Ovary (tissue), 9 donors: ENCODE data around the gene KLHL25. TPM values are rescaled to one million over a fixed set of nuclear protein-coding genes. Genes with fewer than 3 reads are reported as not detected.

ENCODE experiments used
- DNase-seq, 5 donors: peaks; one replicate each; pipeline ENCODE4 v3.0.0-alpha.2; 2019 to 2020
- H3K27ac ChIP-seq, 2 donors: fragments of 200-600 bp; one replicate each; pipeline versions ENCODE4 v1.5.1 to v1.8.0; 2019 to 2022
- H3K27me3 ChIP-seq: fragments of 200-600 bp; one replicate; pipeline ENCODE4 v1.8.0; 2022
- H3K36me3 ChIP-seq: fragments of 200-600 bp; sonication (generic); one replicate; pipeline ENCODE4 v1.5.1; 2019
- H3K4me1 ChIP-seq: one replicate; pipeline ENCODE4 v1.8.1; 2013; ENCODE audit warnings: mild to moderate bottlenecking, moderate library complexity; ENCODE audit not compliant: insufficient read depth
- H3K4me3 ChIP-seq: fragments of 200-600 bp; sonication (generic); one replicate; pipeline ENCODE4 v1.5.1; 2017
- H3K9me3 ChIP-seq, 2 donors: fragments of 200-600 bp in 1 of 2; sonication (generic) in 1 of 2; one replicate each; pipeline versions ENCODE4 v1.5.1 to v1.8.1; 2013 to 2019; ENCODE audit warnings: mild to moderate bottlenecking in 1 of 2, moderate library complexity in 1 of 2
- EP300 ChIP-seq: sonication (generic); formaldehyde crosslinking; IDR thresholded peaks from one replicate; pipeline ENCODE4 v1.6.1; 2017; ENCODE audit warnings: antibody characterized with exemption
- POLR2A ChIP-seq: fragments of 450-650 bp; IDR thresholded peaks from one replicate; pipeline ENCODE4 v1.6.1; 2017; ENCODE audit warnings: antibody characterized with exemption, mild to moderate bottlenecking, moderate library complexity
- WGBS, 3 donors: extraction: QIAGEN DNeasy Blood & Tissue Kit in 1 of 3; methylation state at CpG; one replicate each; pipeline versions ENCODE4 v1.1.5 to v1.1.7; 2013 to 2017; 5-methylcytosine and 5-hydroxymethylcytosine counted together
- intact Hi-C, 4 donors: fragments of 100-400 bp; cut with DNase I; formaldehyde crosslinking; loops; one replicate each; pipeline versions ENCODE4 v1.11.0 to v1.15.1; 2022 to 2023
- polyA plus RNA-seq, 2 donors: library from polyadenylated mRNA; stranded (reverse); fragments of 200-250 nt in 1 of 2; fragments of 350-450 nt in 1 of 2; fragmentation: Illumina TruSeq in 1 of 2; extraction: RNeasy Lipid Tissue Mini Kit (QIAGEN cat#74804) in 1 of 2; gene quantifications; one replicate each; pipeline ENCODE4 v1.2.3, GENCODE V29; 2013 to 2014
- total RNA-seq, 7 donors: library from RNA; depleted of rRNA in 2 of 7; stranded (reverse); fragments of >200 nt in 2 of 7; fragmentation: NEBNext Ultra II Directional in 3 of 7; extraction: Animal tissue kit (Norgen Biotek cat#: 25700) in 3 of 7; gene quantifications; one replicate each; pipeline versions ENCODE4 v1.1.0 to v1.2.4, GENCODE V29; 2016 to 2023
- TF ChIP-seq, protein P1 (sequence below), 3 donors: fragments of 450-650 bp in 2 of 3; fragments of 200-600 bp in 1 of 3; IDR thresholded peaks; one replicate each; pipeline versions ENCODE4 v1.5.1 to v1.8.0; 2016 to 2022; ENCODE audit warnings: antibody characterized with exemption in 3 of 3, mild to moderate bottlenecking in 1 of 3
- donor health status: DM: no; HTN: no; CAD: no; lungs with moderate emphysema.
- donor health status: DM: no; HTN: no; CAD: no.
- donor health status: Bipolar disorder and iron deficiency.
- donor health status: DM: yes; HTN: yes; CAD: no.
- donor health status: DM: no; HTN: no; CAD: no.
- donor health status: DM: yes; HTN: yes; CAD: no.

KLHL25 gene
- total and polyA plus RNA-seq, 9 donors: 0.58 to 9.6 (median 5.8) TPM

DNA sequence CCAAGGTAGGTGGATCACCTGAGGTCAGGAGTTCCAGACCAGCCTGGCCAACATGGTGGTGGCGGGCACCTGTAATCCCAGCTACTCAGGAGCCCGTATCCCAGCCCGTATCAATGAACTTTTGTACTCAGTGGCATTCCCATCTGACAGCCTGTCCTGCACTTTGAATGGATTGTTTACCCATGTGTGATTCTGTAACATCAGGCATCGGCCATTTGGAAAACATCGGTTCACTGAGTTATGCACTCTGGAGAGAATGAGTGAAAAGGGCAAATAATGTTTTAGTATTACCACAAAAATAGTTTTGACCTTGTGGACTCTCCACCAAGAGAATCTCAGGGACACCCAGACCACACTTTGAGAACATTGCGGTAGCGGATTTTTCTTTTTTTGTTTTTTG lies 13.6 kb downstream of the KLHL25 start:
- TF ChIP-seq EP300 (no peak), POLR2A (no peak)
- TF ChIP-seq, protein P1, sequence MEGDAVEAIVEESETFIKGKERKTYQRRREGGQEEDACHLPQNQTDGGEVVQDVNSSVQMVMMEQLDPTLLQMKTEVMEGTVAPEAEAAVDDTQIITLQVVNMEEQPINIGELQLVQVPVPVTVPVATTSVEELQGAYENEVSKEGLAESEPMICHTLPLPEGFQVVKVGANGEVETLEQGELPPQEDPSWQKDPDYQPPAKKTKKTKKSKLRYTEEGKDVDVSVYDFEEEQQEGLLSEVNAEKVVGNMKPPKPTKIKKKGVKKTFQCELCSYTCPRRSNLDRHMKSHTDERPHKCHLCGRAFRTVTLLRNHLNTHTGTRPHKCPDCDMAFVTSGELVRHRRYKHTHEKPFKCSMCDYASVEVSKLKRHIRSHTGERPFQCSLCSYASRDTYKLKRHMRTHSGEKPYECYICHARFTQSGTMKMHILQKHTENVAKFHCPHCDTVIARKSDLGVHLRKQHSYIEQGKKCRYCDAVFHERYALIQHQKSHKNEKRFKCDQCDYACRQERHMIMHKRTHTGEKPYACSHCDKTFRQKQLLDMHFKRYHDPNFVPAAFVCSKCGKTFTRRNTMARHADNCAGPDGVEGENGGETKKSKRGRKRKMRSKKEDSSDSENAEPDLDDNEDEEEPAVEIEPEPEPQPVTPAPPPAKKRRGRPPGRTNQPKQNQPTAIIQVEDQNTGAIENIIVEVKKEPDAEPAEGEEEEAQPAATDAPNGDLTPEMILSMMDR (IDR thresholded peaks at IDR 0.05): no peak
- peaks cover 10% of the 10 kb centered on the region for H3K4me1 ChIP-seq
- intact Hi-C loops: no loop called here
- no peak overlapping the region for H3K27ac ChIP-seq
- H3K36me3 ChIP-seq: no peaks in the 10 kb centered on the region
- WGBS, 3 donors: 29 to 70% (median 50%) methylated on average over 7 of the region's 7 CpGs
- no peaks in the 10 kb centered on the region for H3K27me3 ChIP-seq
- no peak overlapping the region for H3K4me3 ChIP-seq
- no peaks in the 10 kb centered on the region for H3K9me3 ChIP-seq
- DNase-seq: no peak

DNA sequence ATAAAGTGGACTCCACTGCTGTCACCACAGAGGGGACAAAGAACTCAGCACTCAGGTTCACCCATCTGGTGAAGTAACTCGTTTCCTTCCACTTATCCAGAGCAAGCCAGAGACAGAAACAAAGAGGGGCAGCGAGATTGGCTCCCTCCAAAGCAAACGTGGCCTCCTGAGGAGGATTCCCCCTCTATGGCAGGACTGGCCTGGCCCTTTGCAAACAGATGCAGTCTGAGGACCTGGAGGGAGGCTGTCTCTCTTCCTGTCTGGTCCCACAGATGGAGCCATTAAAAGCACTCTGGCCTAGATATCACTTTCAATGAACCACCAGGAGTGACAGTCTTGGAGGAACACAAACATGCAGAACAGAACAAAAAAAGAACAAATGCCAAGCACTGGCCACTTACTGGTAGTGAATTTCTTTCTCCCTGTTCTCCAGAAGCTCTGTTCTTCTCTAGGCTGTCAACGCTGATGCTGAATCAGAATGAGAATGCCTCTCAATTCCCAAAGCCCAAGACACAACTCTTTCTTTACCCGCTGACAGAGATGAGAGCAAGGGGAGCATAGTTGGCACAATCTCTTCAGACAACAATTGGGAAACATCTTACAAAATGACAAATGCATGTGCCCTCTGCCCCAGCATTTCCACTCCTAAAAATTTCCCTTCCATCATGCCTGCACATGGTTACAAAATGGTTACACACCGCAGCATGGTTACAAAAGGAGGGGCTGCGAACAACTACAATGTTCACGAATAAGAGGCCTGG lies 14.3 kb downstream of the KLHL25 start:
- no peaks in the 10 kb centered on the region for H3K27me3 ChIP-seq
- intact Hi-C loops: no loop called here
- H3K36me3 ChIP-seq: no peaks in the 10 kb centered on the region
- no peaks in the 10 kb centered on the region for H3K9me3 ChIP-seq
- no peak for TF ChIP-seq EP300
- no peak for TF ChIP-seq POLR2A
- TF ChIP-seq, protein P1 (IDR thresholded peaks at IDR 0.05): no peak
- no peak for DNase-seq
- peaks cover 5% of the 10 kb centered on the region for H3K4me1 ChIP-seq
- H3K27ac ChIP-seq: no peak overlapping the region
- 86 to 89% (median 87%) methylated on average over 8 of the region's 8 CpGs for WGBS, 3 donors
- no peak overlapping the region for H3K4me3 ChIP-seq

DNA sequence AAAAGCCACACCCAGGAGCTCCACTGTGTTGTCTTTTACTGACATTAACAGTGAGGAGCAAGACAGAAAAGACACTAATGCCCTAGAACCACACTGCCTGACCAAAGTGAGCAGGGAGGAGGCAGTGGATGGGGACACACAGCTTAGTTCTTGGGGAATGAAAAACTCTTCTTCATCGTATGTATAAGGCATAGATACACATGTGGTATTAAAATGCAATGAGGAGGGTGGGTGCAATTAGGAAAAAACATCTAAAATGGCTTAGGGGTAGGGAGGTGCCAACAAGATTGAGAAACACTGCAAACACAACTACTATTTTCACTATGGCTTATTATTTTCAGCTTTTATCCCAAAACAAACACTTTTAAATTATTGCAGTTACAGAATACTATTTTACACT lies 15.5 kb downstream of the KLHL25 start:
- DNase-seq: no peak
- no peak overlapping the region for H3K4me3 ChIP-seq
- H3K27ac ChIP-seq: no peak overlapping the region
- H3K4me1 ChIP-seq: peaks cover 5% of the 10 kb centered on the region
- H3K36me3 ChIP-seq: no peaks in the 10 kb centered on the region
- H3K9me3 ChIP-seq: no peaks in the 10 kb centered on the region
- intact Hi-C loops: no loop called here
- WGBS, 3 donors: 92 to 95% (median 94%) methylated on average over 1 of the region's 1 CpG
- H3K27me3 ChIP-seq: no peaks in the 10 kb centered on the region
- TF ChIP-seq EP300 (no peak), POLR2A (no peak)
- TF ChIP-seq, protein P1 (IDR thresholded peaks at IDR 0.05): no peak

DNA sequence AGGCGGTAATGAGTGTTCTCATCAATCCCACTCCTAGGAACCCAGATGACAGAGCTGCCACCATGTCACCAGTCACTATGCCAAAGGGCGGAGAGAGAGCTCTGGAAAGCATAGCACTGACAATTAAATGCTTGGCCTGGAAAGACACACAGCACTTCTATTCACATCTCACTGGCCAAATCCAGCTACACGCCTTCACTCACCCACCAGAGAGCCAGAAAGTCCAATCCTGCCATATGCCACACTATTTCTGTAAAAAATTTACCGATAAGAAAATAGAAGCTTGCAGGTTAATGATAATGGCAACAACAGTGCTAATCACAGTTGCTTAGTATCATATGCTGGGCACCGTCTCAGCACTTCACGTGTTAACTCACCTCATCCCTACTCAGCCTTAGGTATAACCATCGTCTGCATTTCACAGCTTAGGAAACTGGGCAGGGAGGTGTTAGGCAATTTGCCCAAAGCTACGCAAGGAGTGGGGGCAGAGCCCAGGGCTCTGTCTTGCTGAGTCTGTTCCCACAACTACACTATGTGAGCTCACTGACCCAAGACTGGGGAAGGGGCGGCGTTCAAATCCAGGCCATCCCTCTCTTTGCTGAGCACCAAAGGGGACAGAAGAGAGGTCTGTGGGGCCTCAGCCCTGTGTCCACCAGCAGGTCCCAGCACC lies 16.5 kb downstream of the KLHL25 start:
- TF ChIP-seq, protein P1 (IDR thresholded peaks at IDR 0.05): no peak
- no peak for TF ChIP-seq POLR2A
- TF ChIP-seq EP300: no peak
- H3K4me3 ChIP-seq: no peak overlapping the region
- H3K27me3 ChIP-seq: no peaks in the 10 kb centered on the region
- H3K9me3 ChIP-seq: no peaks in the 10 kb centered on the region
- H3K36me3 ChIP-seq: no peaks in the 10 kb centered on the region
- 80 to 92% (median 83%) methylated on average over 10 of the region's 10 CpGs for WGBS, 3 donors
- DNase-seq: no peak
- intact Hi-C loops: no loop called here
- H3K4me1 ChIP-seq: peaks cover 5% of the 10 kb centered on the region
- no peak overlapping the region for H3K27ac ChIP-seq
